ENCODE results near the gene ANGPTL4. TPM values are rescaled to one million over a fixed set of nuclear protein-coding genes. Genes with fewer than 3 reads are reported as not detected.

ANGPTL4 gene
- total RNA-seq, 3 donors from 2014 or later: 90.9 to 186 (median 118) TPM

DNA sequence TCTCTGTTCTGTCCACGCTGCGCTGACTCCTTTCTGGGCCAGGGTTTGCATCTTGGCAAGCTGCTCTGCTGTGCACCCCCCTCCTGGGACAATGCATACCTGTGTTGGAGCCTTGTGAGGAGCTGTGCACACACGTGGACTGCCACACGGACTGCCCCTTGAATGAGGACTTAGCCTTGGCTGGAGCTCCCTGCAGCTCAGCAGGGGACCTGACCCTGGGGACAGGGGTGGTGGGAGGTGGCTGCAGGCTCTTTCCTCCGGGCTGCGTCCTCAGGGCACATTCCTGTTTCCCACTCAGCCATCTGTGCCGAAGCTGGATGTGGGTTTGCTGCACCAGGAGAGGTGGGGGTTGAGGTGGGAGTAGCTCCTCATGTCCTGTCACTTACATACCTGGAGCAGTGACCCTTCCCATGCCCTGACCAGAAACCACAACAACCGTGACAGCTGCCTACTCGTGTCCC, 34.4 kb downstream of the ANGPTL4 start:
- DNase-seq (ENCODE audit: low spot score in 2 of 2): no peak
- H3K4me3 ChIP-seq: peak overlapping the region in 1 of 3 donors; percentile 24
- no peaks in the 10 kb centered on the region for H3K9me3 ChIP-seq
- H3K27ac ChIP-seq: peak overlapping the region; percentile 100
- TF ChIP-seq POLR2A (IDR thresholded peaks at IDR 0.05) (no peak), POLR2AphosphoS5 (IDR thresholded peaks at IDR 0.05) (no peak)
- TF ChIP-seq, protein P1, sequence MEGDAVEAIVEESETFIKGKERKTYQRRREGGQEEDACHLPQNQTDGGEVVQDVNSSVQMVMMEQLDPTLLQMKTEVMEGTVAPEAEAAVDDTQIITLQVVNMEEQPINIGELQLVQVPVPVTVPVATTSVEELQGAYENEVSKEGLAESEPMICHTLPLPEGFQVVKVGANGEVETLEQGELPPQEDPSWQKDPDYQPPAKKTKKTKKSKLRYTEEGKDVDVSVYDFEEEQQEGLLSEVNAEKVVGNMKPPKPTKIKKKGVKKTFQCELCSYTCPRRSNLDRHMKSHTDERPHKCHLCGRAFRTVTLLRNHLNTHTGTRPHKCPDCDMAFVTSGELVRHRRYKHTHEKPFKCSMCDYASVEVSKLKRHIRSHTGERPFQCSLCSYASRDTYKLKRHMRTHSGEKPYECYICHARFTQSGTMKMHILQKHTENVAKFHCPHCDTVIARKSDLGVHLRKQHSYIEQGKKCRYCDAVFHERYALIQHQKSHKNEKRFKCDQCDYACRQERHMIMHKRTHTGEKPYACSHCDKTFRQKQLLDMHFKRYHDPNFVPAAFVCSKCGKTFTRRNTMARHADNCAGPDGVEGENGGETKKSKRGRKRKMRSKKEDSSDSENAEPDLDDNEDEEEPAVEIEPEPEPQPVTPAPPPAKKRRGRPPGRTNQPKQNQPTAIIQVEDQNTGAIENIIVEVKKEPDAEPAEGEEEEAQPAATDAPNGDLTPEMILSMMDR (IDR thresholded peaks at IDR 0.05): no peak
- no peaks in the 10 kb centered on the region for H3K27me3 ChIP-seq
- H3K36me3 ChIP-seq: no peaks in the 10 kb centered on the region
- peaks cover 14 to 34% of the 10 kb centered on the region in 2 donors for H3K4me1 ChIP-seq
- intact Hi-C loops (cut with DNase I; ENCODE audit: low total_unique reads): loop anchor here (5.0 kb wide), 1 partner anchor 46 kb away; no protein-coding TSS in a partner anchor

DNA sequence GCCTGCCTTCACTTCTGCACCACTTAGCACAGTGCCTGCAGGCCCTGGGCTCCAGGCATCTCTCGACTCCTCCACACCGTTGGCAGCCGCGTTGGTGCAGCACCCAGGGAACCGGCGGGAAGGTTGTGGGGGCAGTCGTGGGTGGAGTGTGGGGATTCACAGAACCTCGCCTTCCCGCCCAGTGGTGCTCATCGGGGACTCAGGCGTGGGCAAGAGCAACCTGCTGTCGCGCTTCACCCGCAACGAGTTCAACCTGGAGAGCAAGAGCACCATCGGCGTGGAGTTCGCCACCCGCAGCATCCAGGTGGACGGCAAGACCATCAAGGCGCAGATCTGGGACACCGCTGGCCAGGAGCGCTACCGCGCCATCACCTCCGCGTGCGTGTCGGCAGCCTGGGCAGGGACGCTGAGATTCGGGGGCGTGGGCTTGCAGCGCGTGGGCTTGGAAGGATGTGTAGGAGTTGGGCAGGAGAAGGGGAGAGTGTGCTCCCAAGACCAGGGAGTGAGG, 35.8 kb downstream of the ANGPTL4 start:
- Histone ChIP-seq H3K36me3 (no peaks in the 10 kb centered on the region), H3K9me3 (no peaks in the 10 kb centered on the region), H3K4me1 (peaks cover 9 to 29% of the 10 kb centered on the region in 2 donors), H3K4me3 (no peak overlapping the region), H3K27me3 (no peaks in the 10 kb centered on the region), H3K27ac (peak overlapping the region in 1 of 2 donors; percentile 19)
- TF ChIP-seq, protein P1 (IDR thresholded peaks at IDR 0.05): no peak
- TF ChIP-seq POLR2AphosphoS5 (IDR thresholded peaks at IDR 0.05): no peak
- no peak for TF ChIP-seq POLR2A (IDR thresholded peaks at IDR 0.05)
- intact Hi-C loops (cut with DNase I; ENCODE audit: low total_unique reads): loop anchor here (5.0 kb wide), 1 partner anchor 47 kb away; no protein-coding TSS in a partner anchor
- DNase-seq (ENCODE audit: low spot score in 2 of 2): no peak

DNA sequence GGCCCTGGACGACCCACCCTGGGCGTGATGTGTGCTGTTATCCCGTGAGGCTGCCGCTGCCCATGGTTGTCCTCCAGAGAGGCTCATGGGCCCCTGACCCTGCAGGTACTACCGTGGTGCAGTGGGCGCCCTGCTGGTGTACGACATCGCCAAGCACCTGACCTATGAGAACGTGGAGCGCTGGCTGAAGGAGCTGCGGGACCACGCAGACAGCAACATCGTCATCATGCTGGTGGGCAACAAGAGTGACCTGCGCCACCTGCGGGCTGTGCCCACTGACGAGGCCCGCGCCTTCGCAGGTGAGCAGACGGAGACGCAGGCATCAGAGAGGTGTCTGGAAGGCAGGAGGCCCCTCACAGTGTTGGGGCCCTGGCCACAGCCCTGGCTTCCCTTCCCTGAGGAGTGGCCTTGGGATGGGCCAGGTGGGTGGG, 38.0 kb downstream of the ANGPTL4 start:
- intact Hi-C loops (cut with DNase I; ENCODE audit: low total_unique reads): no loop called here
- H3K4me3 ChIP-seq: no peak overlapping the region
- H3K27ac ChIP-seq: peak overlapping the region in 1 of 2 donors; percentile 26
- no peaks in the 10 kb centered on the region for H3K9me3 ChIP-seq
- TF ChIP-seq POLR2AphosphoS5 (IDR thresholded peaks at IDR 0.05) (no peak), POLR2A (IDR thresholded peaks at IDR 0.05) (no peak)
- TF ChIP-seq, protein P1 (IDR thresholded peaks at IDR 0.05): no peak
- H3K27me3 ChIP-seq: no peaks in the 10 kb centered on the region
- peaks cover 9 to 14% of the 10 kb centered on the region in 2 donors for H3K4me1 ChIP-seq
- H3K36me3 ChIP-seq: no peaks in the 10 kb centered on the region
- DNase-seq (ENCODE audit: low spot score in 2 of 2): no peak

DNA sequence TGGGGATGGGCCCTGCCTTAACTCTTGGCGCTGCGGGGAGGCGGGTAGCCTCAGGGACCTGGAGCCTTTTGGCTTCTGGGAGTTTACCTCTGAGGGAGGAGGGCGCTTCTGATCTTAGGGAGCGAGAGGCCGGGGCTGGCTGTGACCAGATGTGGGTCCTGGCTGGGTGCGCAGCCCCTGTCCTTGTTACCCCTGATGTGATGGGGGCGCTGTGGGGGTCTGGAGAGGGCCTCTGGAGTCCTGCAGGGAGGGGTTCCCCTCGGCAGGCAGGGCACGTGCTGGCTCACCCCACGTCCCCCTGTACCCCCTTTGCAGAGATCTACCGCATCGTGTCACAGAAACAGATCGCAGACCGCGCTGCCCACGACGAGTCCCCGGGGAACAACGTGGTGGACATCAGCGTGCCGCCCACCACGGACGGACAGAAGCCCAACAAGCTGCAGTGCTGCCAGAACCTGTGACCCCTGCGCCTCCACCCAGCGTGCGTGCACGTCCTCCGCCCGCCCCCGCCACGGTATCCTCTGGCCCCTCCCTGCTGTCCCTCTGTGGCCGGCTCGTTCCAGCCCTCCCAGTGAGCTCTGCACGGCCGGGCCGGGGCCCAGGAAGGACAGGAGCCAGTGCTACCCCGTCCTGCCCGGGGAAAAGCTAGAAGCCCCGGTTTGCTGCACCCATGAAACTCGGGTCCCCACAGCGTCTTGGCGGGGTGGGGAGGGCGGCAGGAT, 39.3 kb downstream of the ANGPTL4 start:
- H3K9me3 ChIP-seq: no peaks in the 10 kb centered on the region
- no peak for DNase-seq (ENCODE audit: low spot score in 2 of 2)
- intact Hi-C loops (cut with DNase I; ENCODE audit: low total_unique reads): no loop called here
- H3K27ac ChIP-seq: peak overlapping the region in 1 of 2 donors; percentile 48
- no peaks in the 10 kb centered on the region for H3K27me3 ChIP-seq
- peak overlapping the region in 1 of 3 donors; percentile 46 for H3K4me3 ChIP-seq
- H3K36me3 ChIP-seq: no peaks in the 10 kb centered on the region
- H3K4me1 ChIP-seq: peaks cover 0 to 1% of the 10 kb centered on the region in 2 donors
- TF ChIP-seq POLR2AphosphoS5 (IDR thresholded peaks at IDR 0.05): no peak
- TF ChIP-seq, protein P1 (IDR thresholded peaks at IDR 0.05): no peak
- TF ChIP-seq POLR2A (IDR thresholded peaks at IDR 0.05): no peak

DNA sequence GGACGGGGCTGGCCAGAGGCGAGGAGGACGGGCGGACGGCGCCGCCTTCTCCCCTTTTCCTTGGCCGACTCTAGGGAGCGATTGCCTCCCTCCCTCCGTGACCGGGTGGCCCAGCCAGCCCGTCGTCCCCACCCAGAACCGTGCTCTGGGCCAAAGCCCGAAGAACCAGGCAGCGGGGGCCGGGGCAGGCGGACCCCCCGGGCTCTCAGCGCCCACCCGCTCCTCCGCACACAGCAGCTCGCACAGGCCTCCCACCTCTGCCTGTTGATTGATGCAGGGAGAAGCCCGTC, 39.8 kb downstream of the ANGPTL4 start:
- H3K4me3 ChIP-seq: peak overlapping the region in 1 of 3 donors; percentile 46
- H3K9me3 ChIP-seq: no peaks in the 10 kb centered on the region
- H3K27ac ChIP-seq: peak overlapping the region in 1 of 2 donors; percentile 48
- TF ChIP-seq, protein P1 (IDR thresholded peaks at IDR 0.05): no peak
- TF ChIP-seq POLR2AphosphoS5 (IDR thresholded peaks at IDR 0.05) (no peak), POLR2A (IDR thresholded peaks at IDR 0.05) (no peak)
- H3K27me3 ChIP-seq: no peaks in the 10 kb centered on the region
- no peaks in the 10 kb centered on the region for H3K36me3 ChIP-seq
- DNase-seq (ENCODE audit: low spot score in 2 of 2): no peak
- intact Hi-C loops (cut with DNase I; ENCODE audit: low total_unique reads): no loop called here
- H3K4me1 ChIP-seq: no peaks in the 10 kb centered on the region

Measured in breast epithelium (tissue), 4 donors.